GM04504 (cell line): ENCODE measurements around the gene C15orf40.
"Not testable (repeated sequence)": the region's sequence is repeated elsewhere in the genome, so short reads cannot be mapped to it uniquely, and the experiment has no call there.

Experiments used
- DNase-seq: peaks from one replicate; pipeline ENCODE4 v3.0.0-alpha.2; 2012; ENCODE audit warnings: low read depth

The C15orf40 gene

GRCh38 chr15:83011271-83012075, at the start of gene C15orf40:
Gene C15orf40 (minus strand): TSS chr15:83011639. CDS start chr15:83011607, 32 bp downstream.
- DNase-seq, result peak; percentile 76

- no peak for DNase-seq
Measured at GRCh38 chr15:83057696-83058376, 46.4 kb upstream of the C15orf40 start.

GRCh38 chr15:83057002-83057401, 45.6 kb upstream of the C15orf40 start:
- DNase-seq, result no peak

GRCh38 chr15:83053151-83053550, 41.7 kb upstream of the C15orf40 start:
- DNase-seq, result peak; percentile 56

GRCh38 chr15:83046558-83047127, 35.2 kb upstream of the C15orf40 start:
- no peak for DNase-seq

- no peak for DNase-seq
Measured at GRCh38 chr15:83044156-83044555, 32.7 kb upstream of the C15orf40 start.

- no peak for DNase-seq
Measured at GRCh38 chr15:83039206-83039605, 27.8 kb upstream of the C15orf40 start.

GRCh38 chr15:83036253-83036652, 24.8 kb upstream of the C15orf40 start:
- DNase-seq, result no peak

GRCh38 chr15:83031234-83031633, 19.8 kb upstream of the C15orf40 start:
- DNase-seq, result not testable (repeated sequence)

GRCh38 chr15:83030021-83030420, 18.6 kb upstream of the C15orf40 start:
- DNase-seq, result no peak

GRCh38 chr15:83018436-83018835, 7.0 kb upstream of the C15orf40 start:
- DNase-seq, result no peak

GRCh38 chr15:83016906-83017305, 5.5 kb upstream of the C15orf40 start:
- DNase-seq, result no peak

GRCh38 chr15:83015361-83015760, 3.9 kb upstream of the C15orf40 start:
- DNase-seq, result no peak

GRCh38 chr15:83014205-83014653, 2.8 kb upstream of the C15orf40 start:
- DNase-seq, result no peak

- DNase-seq, result no peak
Measured at GRCh38 chr15:83012636-83013035, 1.2 kb upstream of the C15orf40 start.

GRCh38 chr15:83012076-83012426, 612 bp upstream of the C15orf40 start:
- no peak for DNase-seq

- peak; percentile 53 for DNase-seq
Measured at GRCh38 chr15:83010709-83011270, 649 bp downstream of the C15orf40 start.

GRCh38 chr15:83000672-83001031, 10.8 kb downstream of the C15orf40 start:
- not testable (repeated sequence) for DNase-seq

- peak; percentile 28 for DNase-seq
Measured at GRCh38 chr15:82999905-83000671, 11.4 kb downstream of the C15orf40 start.

- no peak for DNase-seq
Measured at GRCh38 chr15:82999426-82999825, 12.0 kb downstream of the C15orf40 start.

- DNase-seq, result no peak
Measured at GRCh38 chr15:82995938-82996337, 15.5 kb downstream of the C15orf40 start.

- no peak for DNase-seq
Measured at GRCh38 chr15:82995076-82995475, 16.4 kb downstream of the C15orf40 start.
